ENCODE data around the gene ZNF318. TPM values are rescaled to one million over a fixed set of nuclear protein-coding genes. Genes with fewer than 3 reads are reported as not detected.
A peak's percentile ranks its signal among the peaks of the same experiment; 100 is the strongest.

Gene ZNF318
- total RNA-seq, 4 donors from 2014 or later: 20.9 to 35.5 (median 24.8) TPM

DNA sequence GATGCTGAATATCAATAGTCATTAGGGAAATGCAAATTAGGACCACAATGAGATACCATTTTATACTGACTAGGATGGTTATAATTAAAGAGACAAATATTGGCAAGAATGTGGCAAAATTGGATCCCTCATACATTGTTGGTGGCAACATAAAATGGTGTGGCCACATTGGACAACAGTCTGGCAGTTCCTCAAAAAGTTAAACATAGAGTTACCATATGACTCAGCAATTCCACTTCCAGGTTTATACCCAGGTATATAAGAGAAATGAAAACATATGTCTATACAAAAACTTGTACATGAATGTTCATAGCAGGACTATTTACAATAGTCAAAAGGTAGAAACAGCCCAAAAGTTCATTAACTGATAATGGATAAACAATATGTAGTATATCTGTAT lies 58.8 kb downstream of the ZNF318 start:
- TF ChIP-seq EP300 (IDR thresholded peaks at IDR 0.05): no peak
- TF ChIP-seq POLR2AphosphoS5 (IDR thresholded peaks at IDR 0.05): no peak
- TF ChIP-seq POLR2A (IDR thresholded peaks at IDR 0.05): no peak
- TF ChIP-seq, protein P1, sequence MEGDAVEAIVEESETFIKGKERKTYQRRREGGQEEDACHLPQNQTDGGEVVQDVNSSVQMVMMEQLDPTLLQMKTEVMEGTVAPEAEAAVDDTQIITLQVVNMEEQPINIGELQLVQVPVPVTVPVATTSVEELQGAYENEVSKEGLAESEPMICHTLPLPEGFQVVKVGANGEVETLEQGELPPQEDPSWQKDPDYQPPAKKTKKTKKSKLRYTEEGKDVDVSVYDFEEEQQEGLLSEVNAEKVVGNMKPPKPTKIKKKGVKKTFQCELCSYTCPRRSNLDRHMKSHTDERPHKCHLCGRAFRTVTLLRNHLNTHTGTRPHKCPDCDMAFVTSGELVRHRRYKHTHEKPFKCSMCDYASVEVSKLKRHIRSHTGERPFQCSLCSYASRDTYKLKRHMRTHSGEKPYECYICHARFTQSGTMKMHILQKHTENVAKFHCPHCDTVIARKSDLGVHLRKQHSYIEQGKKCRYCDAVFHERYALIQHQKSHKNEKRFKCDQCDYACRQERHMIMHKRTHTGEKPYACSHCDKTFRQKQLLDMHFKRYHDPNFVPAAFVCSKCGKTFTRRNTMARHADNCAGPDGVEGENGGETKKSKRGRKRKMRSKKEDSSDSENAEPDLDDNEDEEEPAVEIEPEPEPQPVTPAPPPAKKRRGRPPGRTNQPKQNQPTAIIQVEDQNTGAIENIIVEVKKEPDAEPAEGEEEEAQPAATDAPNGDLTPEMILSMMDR (IDR thresholded peaks at IDR 0.05): no peak
- DNase-seq (ENCODE audit: low spot score in 2 of 2): no peak

DNA sequence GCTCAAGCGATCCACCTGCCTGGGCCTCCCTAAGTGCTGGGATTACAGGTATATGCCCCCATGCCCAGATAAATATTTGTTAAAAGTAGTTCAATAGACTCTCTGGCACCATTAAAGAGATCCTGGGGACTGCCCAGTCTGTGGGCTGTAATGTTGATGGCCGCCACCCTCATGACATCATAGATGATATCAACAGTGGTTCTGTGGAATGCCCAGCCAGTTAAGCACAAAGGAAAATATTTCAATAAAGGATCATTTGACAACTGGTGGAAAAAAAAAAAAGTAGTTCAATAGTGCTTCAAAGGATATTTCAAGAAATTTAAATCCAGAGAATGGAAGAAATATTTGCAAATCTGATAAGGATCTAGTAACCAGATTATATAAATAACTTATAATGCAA lies 59.3 kb downstream of the ZNF318 start:
- no peak overlapping the region for H3K27ac ChIP-seq
- H3K36me3 ChIP-seq: no peaks in the 10 kb centered on the region
- no peak for DNase-seq (ENCODE audit: low spot score in 2 of 2)
- no peak overlapping the region for H3K4me3 ChIP-seq
- peaks cover 12% of the 10 kb centered on the region for H3K4me1 ChIP-seq
- no peaks in the 10 kb centered on the region for H3K9me3 ChIP-seq
- 94% methylated on average over 2 of the region's 2 CpGs for WGBS
- H3K27me3 ChIP-seq: no peaks in the 10 kb centered on the region
- TF ChIP-seq EP300 (IDR thresholded peaks at IDR 0.05): no peak

More for the DNA sequence above, 58.8 kb downstream of the ZNF318 start:
- no peak overlapping the region for H3K27ac ChIP-seq
- no peak overlapping the region for H3K4me3 ChIP-seq
- H3K27me3 ChIP-seq: no peaks in the 10 kb centered on the region
- peaks cover 12% of the 10 kb centered on the region for H3K4me1 ChIP-seq
- no peaks in the 10 kb centered on the region for H3K9me3 ChIP-seq
- no peaks in the 10 kb centered on the region for H3K36me3 ChIP-seq

DNA sequence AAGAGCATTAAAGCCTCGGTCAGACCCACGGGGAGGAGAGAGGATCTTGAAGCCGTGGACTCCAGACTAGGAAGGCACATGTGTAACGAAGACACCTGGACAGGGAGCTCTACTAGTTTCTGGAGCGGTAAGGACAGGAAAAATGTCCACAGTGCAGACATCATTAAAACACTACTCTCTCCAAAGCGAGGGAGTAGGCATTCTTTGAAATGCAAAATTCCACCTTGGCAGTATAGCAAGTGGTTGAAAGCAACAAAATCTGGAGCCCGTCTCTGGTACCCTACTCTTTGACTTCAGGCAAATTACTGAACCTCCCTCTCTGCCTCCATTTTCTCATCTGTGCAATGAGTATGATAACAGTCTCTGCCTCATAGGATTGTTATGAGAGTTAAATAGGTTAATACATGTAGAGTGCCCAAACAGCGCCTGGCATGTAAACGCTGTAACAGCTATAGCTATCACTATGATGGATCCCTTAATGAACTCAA lies 60.4 kb downstream of the ZNF318 start:
- DNase-seq (ENCODE audit: low spot score in 2 of 2): no peak
- H3K4me3 ChIP-seq: peak overlapping the region; percentile 38
- no peaks in the 10 kb centered on the region for H3K36me3 ChIP-seq
- peaks cover 12% of the 10 kb centered on the region for H3K4me1 ChIP-seq
- H3K27ac ChIP-seq: no peak overlapping the region
- H3K27me3 ChIP-seq: peaks cover under 1% of the 10 kb centered on the region
- H3K9me3 ChIP-seq: no peaks in the 10 kb centered on the region
- TF ChIP-seq, protein P1 (IDR thresholded peaks at IDR 0.05): no peak
- TF ChIP-seq EP300 (IDR thresholded peaks at IDR 0.05) (no peak), POLR2AphosphoS5 (IDR thresholded peaks at IDR 0.05) (no peak), POLR2A (IDR thresholded peaks at IDR 0.05) (no peak)
- 44% methylated on average over 9 of the region's 9 CpGs for WGBS

DNA sequence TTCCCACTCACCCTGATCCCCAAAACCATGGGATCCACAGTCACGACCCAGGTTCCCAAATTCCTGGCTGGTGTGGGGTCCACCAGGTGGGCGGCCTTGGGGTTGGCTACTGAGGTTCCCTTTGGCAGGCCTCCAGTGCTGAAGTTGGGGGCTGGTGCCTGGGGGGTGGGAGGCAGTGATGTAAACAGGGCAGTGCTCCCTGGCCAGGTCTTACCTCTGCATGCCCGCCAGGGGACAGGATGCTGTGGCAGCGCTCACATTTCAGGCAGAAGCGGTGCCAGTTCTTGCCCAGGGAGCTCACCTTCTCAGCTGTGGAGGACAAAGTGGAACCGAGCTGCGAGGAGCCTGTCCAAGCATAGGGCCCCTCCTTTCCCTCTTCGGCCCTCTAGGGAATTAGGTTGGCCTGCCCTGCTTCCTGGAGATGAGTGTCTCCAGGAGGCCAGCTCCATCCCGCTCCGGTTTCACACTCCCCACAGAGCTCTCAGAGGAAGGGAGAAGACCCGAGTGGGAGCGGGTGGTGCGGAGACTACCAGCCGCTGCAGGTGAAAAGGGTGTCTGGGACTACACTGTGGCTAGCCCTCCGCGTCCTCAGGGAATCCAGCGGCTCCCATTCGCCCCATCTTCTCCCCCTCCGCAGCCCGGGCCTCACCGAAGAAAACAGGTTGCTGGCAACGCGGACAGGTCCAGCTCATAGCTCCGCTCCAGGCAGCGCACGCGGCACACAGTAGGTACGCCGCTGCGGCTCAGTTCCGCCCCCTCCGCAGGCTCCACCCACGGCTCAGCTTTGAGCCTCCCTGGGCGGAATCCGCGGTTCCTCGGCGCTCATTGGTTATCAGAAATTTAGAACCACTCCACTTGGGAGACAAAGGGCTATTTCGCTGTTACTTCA lies 61.1 kb downstream of the ZNF318 start, which contains the start of gene CRIP3:
Gene CRIP3, minus strand, starts transcription at position 726 of the 889 bp plus-strand sequence. Its CDS starts 34 bp downstream, at position 692.
- H3K27ac ChIP-seq: no peak within 1 kb of the TSS
- H3K4me3 ChIP-seq: peak within 1 kb of the TSS; percentile 38
- no peaks in the 10 kb centered on the region for H3K9me3 ChIP-seq
- TF ChIP-seq POLR2AphosphoS5 (IDR thresholded peaks at IDR 0.05): no peak
- TF ChIP-seq, protein P1 (IDR thresholded peaks at IDR 0.05): peak in 1 of 2 donors; percentile 11
- DNase-seq (ENCODE audit: low spot score in 2 of 2): no peak
- 11% methylated on average over 3 of the region's 39 CpGs for WGBS
- peaks cover 12% of the 10 kb centered on the region for H3K4me1 ChIP-seq
- peaks cover 3% of the 10 kb centered on the region for H3K27me3 ChIP-seq
- no peaks in the 10 kb centered on the region for H3K36me3 ChIP-seq

DNA sequence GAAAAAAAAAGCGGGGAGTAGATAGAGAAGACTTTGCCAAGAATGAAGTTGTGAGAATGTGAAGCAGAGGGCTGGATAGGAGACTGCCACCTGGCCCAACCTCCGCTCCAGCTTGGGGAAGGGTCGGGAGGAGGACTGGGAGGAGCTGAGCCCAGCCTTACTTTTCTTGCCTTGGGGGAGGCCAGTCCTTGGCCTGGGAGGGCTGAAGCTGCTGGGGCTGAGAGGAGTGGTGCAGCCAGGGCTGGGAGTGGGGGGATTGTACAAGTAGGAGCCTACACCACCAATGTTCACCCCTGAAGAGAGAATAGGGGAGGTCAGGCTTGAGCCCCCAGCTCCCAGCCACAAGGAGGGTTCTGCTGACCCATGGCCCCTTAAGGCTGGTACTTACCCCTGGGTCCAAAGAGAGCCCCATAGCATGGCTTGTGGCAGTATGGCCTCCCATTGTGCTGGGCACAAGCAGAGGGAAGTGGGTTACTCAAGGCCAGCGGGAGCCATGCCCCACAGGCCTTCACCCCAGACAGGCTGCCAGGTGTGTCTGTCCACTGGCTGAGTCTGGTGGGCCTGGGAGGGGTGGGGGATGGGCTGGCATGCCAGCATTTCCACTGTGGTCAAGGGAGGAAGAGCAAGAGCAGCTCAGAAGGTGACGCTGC lies 61.9 kb downstream of the ZNF318 start:
- no peak overlapping the region for H3K27ac ChIP-seq
- TF ChIP-seq POLR2A (IDR thresholded peaks at IDR 0.05) (no peak), EP300 (IDR thresholded peaks at IDR 0.05) (no peak)
- TF ChIP-seq, protein P1 (IDR thresholded peaks at IDR 0.05): no peak
- H3K36me3 ChIP-seq: no peaks in the 10 kb centered on the region
- peaks cover 3% of the 10 kb centered on the region for H3K27me3 ChIP-seq
- H3K4me1 ChIP-seq: peaks cover 12% of the 10 kb centered on the region
- H3K9me3 ChIP-seq: no peaks in the 10 kb centered on the region
- H3K4me3 ChIP-seq: no peak overlapping the region
- WGBS: 79% methylated on average over 4 of the region's 5 CpGs
- DNase-seq (ENCODE audit: low spot score in 2 of 2): no peak
